Common myeloid progenitor, CD34-positive (primary cell): Measurements from ENCODE around the gene PIBF1. TPM values are rescaled to one million over a fixed set of nuclear protein-coding genes. Genes with fewer than 3 reads are reported as not detected.

Source experiments
- CTCF ChIA-PET: fragments of 350-600 bp; sonication (Branson Sonifier 250); formaldehyde crosslinking; loops from one replicate; lab custom pipeline; 2021; ENCODE audit warnings: antibody characterized with exemption; lab: Charles Lee
- POLR2A ChIA-PET: fragments of 350-600 bp; sonication (Branson Sonifier 250); formaldehyde crosslinking; loops from one replicate; lab custom pipeline; 2021; ENCODE audit warnings: antibody characterized with exemption; lab: Charles Lee
- DNase-seq, 3 donors: peaks; one replicate each; pipeline versions ENCODE4 v3.0.0 to v3.0.0-alpha.2; 2013
- H3K27ac ChIP-seq, 2 experiments: 1 replicate in 1 of 2; 2 replicates in 1 of 2; pipeline ENCODE4 v1.7.0; 2013; ENCODE audit warnings: inconsistent platforms in 2 of 2, low read length in 2 of 2, mild to moderate bottlenecking in 2 of 2, low read depth in 1 of 2, moderate library complexity in 1 of 2; ENCODE audit not compliant: severe bottlenecking in 2 of 2, insufficient read depth in 1 of 2, poor library complexity in 1 of 2
- H3K27me3 ChIP-seq, 5 experiments: replicated peaks in 2 of 5; 1 replicate in 3 of 5; 2 replicates in 2 of 5; pipeline versions ENCODE4 v1.6.1 to v1.7.0; 2013; ENCODE audit warnings: low read length in 4 of 5, mild to moderate bottlenecking in 2 of 5, moderate library complexity in 2 of 5, inconsistent platforms in 1 of 5; ENCODE audit not compliant: insufficient read depth in 5 of 5, control insufficient read depth in 4 of 5
- H3K36me3 ChIP-seq, 4 experiments: 1 replicate in 2 of 4; 2 replicates in 2 of 4; pipeline versions ENCODE4 v1.6.1 to v1.7.0; 2013; ENCODE audit warnings: low read length in 3 of 4, control low read depth in 1 of 4, mild to moderate bottlenecking in 1 of 4; ENCODE audit not compliant: control insufficient read depth in 4 of 4, insufficient read depth in 4 of 4
- H3K4me1 ChIP-seq, 4 experiments: 1 replicate in 3 of 4; 2 replicates in 1 of 4; pipeline versions ENCODE4 v1.6.1 to v1.7.1; 2013; ENCODE audit warnings: low read length in 3 of 4, mild to moderate bottlenecking in 3 of 4, control low read depth in 1 of 4, inconsistent platforms in 1 of 4, moderate library complexity in 1 of 4; ENCODE audit not compliant: control insufficient read depth in 4 of 4, insufficient read depth in 4 of 4; ENCODE audit errors: control extremely low read depth in 1 of 4
- H3K4me3 ChIP-seq, 7 experiments: 1 replicate in 4 of 7; 2 replicates in 3 of 7; pipeline versions ENCODE4 v1.5.1 to v1.7.0; 2013; ENCODE audit warnings: mild to moderate bottlenecking in 7 of 7, low read length in 6 of 7, moderate library complexity in 6 of 7, inconsistent platforms in 2 of 7, low read depth in 2 of 7, control low read depth in 1 of 7; ENCODE audit not compliant: insufficient read depth in 4 of 7, control insufficient read depth in 1 of 7; ENCODE audit errors: extremely low read depth in 1 of 7
- H3K9me3 ChIP-seq, 5 experiments: 1 replicate in 4 of 5; 2 replicates in 1 of 5; pipeline versions ENCODE4 v1.6.1 to v1.7.1; 2013; ENCODE audit warnings: low read length in 4 of 5, mild to moderate bottlenecking in 2 of 5, inconsistent platforms in 1 of 5, low read depth in 1 of 5, moderate library complexity in 1 of 5; ENCODE audit not compliant: control insufficient read depth in 4 of 5, insufficient read depth in 2 of 5; ENCODE audit errors: control extremely low read depth in 1 of 5
- WGBS: methylation state at CpG from one replicate; pipeline ENCODE4 v1.1.5; 2013; ENCODE audit not compliant: insufficient coverage; 5-methylcytosine and 5-hydroxymethylcytosine counted together
- polyA plus RNA-seq: library from polyadenylated mRNA; unstranded; fragments of 120-200 nt; gene quantifications from one replicate; pipeline ENCODE4 v1.2.1, GENCODE V29; 2013

Gene PIBF1, protein sequence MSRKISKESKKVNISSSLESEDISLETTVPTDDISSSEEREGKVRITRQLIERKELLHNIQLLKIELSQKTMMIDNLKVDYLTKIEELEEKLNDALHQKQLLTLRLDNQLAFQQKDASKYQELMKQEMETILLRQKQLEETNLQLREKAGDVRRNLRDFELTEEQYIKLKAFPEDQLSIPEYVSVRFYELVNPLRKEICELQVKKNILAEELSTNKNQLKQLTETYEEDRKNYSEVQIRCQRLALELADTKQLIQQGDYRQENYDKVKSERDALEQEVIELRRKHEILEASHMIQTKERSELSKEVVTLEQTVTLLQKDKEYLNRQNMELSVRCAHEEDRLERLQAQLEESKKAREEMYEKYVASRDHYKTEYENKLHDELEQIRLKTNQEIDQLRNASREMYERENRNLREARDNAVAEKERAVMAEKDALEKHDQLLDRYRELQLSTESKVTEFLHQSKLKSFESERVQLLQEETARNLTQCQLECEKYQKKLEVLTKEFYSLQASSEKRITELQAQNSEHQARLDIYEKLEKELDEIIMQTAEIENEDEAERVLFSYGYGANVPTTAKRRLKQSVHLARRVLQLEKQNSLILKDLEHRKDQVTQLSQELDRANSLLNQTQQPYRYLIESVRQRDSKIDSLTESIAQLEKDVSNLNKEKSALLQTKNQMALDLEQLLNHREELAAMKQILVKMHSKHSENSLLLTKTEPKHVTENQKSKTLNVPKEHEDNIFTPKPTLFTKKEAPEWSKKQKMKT
- polyA plus RNA-seq, result 30.9 TPM

DNA sequence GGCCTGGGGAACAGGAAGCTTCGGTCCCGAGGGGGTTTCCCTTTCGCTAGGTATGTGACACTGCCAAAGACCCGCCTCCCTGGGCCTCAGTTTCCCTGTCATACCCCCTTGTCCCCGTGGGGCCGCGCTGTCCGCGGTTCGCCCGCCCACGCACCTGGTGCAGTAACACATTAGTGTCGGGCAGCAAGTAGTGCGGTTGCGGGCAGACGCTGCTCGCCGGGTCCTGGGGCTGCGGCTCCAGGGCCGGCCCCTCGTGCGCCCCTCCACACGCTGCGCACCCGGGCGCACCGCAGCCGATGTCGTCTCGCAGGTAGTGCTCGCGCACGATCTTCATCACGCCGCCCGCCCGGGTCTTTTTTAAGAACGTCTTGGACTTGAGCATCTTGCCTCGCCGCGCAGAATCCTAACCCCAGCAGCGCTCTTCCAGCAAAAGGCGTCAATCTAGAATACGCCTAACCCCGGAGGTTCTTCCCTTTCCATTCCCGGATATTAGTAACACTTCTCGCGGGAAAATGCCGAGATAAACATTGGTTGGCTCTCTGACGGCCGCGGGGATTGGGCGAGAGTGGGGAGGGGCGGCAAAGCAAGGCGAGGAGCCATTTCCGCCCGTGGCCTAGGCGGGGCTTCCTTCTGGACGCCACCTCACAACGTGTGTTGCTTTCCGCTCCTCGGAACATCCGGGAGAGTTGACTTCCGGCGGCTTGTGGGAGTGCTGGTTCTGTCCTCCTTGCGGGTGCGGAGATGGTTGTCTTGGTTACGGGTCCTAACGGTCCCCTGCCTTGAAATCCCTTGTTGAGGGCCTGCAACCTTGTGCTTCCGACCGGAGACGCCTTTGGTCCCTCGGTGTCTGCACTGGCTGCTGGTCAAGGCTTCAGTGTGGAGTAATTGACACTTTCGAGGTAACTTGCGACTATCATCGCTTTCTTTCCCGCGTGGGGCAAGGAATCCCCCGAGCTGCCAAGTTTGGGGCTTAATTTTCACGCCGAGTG, at the start of gene PIBF1, which contains the start of gene DIS3:
Gene PIBF1 (plus strand): TSS at position 683 of the 989 bp plus-strand sequence. CDS start 1,337 bp downstream, outside the sequence.
Gene DIS3 (minus strand): TSS at position 450 of the 989 bp plus-strand sequence. CDS start 68 bp downstream, at position 382.
- ChIA-PET CTCF (no interaction called here), POLR2A (interaction anchor here (0.5 kb wide), 1 partner anchor 38 kb away, joined by 3 read pairs; no protein-coding TSS in a partner anchor)
- Histone ChIP-seq H3K36me3 (peaks cover 9 to 26% (median 19%) of the 10 kb centered on the region in 4 experiments), H3K27ac (peak within 1 kb of the TSS; percentile 93 to 96), H3K9me3 (no peaks in the 10 kb centered on the region), H3K27me3 (no peaks in the 10 kb centered on the region), H3K4me3 (peak within 1 kb of the TSS; percentile 86 to 99 (median 94)), H3K4me1 (peaks cover 15 to 37% (median 18%) of the 10 kb centered on the region in 4 experiments)
- peak; percentile 97 to 99 (median 98) for DNase-seq
- 0% methylated on average over 79 of the region's 81 CpGs for WGBS

DNA sequence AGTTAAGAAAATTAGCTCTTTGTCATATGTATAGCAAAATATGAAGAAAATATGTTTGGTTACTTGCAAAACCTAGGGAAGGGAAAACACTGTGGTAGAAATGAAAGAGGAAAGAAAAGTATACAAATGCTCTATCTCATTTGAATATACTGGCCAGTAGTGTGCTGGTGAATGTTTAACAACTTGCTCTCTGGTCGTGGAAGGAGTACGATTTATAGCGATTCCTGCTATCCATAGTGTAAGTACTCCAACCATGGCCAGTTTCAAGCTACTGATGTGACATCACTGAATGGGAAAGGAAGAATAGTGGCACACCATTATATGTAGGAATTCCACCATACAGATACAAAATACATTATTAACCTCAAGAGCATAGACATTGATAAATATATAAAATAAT, 44.9 kb upstream of the PIBF1 start:
- no peaks in the 10 kb centered on the region for H3K4me1 ChIP-seq
- peaks cover 24 to 55% (median 30%) of the 10 kb centered on the region in 4 experiments for H3K36me3 ChIP-seq
- no peak for DNase-seq
- H3K27me3 ChIP-seq, result no peaks in the 10 kb centered on the region
- WGBS, result no CpG with 5 or more reads among the region's 3 CpGs
- CTCF ChIA-PET, result no interaction called here
- H3K4me3 ChIP-seq, result no peak overlapping the region
- no peaks in the 10 kb centered on the region for H3K9me3 ChIP-seq
- H3K27ac ChIP-seq, result no peak overlapping the region
- POLR2A ChIA-PET, result no interaction called here

DNA sequence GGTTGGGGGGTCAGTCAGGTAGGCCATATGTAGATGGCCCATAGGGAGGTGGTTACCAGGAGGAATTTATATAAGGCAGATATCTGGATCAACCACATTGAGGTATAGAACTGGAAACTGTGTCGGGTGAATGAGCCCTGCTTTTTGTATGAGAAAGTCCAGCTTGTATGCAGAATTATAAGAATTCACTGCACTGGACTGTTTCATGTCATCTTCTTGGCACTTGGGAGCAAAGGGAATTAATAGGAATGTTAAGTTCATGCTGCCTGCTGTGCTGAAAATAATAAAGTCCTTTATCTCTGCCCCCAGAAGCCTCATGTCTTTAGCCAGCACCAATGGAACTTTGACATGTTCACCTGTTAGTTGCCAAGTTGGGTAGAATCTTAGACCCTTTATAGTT, 41.9 kb upstream of the PIBF1 start:
- H3K27ac ChIP-seq, result no peak overlapping the region
- DNase-seq, result no peak
- no peaks in the 10 kb centered on the region for H3K4me1 ChIP-seq
- peaks cover 14 to 59% (median 33%) of the 10 kb centered on the region in 4 experiments for H3K36me3 ChIP-seq
- no peaks in the 10 kb centered on the region for H3K27me3 ChIP-seq
- no peak overlapping the region for H3K4me3 ChIP-seq
- no peaks in the 10 kb centered on the region for H3K9me3 ChIP-seq
- WGBS, result 100% methylated on average over 1 of the region's 1 CpG
- ChIA-PET CTCF (no interaction called here), POLR2A (no interaction called here)

DNA sequence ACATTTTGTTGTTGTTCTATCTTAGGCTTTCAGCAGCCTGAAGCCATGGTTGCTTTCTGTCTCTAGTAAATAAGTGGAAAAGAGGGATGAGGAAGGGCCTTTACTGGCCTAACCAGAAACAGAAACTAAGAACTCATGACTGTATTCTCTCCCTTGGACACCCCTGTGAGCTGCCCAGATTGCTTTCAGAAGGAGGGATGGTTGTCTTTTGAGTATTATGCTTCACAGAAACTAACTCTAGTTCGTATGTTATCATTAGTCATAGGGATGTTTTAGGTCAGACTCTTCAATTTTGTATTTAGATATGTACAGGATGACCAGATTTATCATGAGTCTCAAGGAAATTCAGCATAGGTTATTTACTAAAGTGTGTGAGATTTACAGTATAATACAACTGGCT, 36.7 kb upstream of the PIBF1 start:
- DNase-seq, result no peak
- no peaks in the 10 kb centered on the region for H3K27me3 ChIP-seq
- no peaks in the 10 kb centered on the region for H3K9me3 ChIP-seq
- ChIA-PET CTCF (no interaction called here), POLR2A (no interaction called here)
- H3K4me1 ChIP-seq, result no peaks in the 10 kb centered on the region
- H3K36me3 ChIP-seq, result peaks cover 11 to 79% (median 43%) of the 10 kb centered on the region in 4 experiments
- 100% methylated on average over 1 of the region's 1 CpG for WGBS
- no peak overlapping the region for H3K4me3 ChIP-seq
- peak overlapping the region in 1 of 2 experiments; percentile 5 for H3K27ac ChIP-seq

DNA sequence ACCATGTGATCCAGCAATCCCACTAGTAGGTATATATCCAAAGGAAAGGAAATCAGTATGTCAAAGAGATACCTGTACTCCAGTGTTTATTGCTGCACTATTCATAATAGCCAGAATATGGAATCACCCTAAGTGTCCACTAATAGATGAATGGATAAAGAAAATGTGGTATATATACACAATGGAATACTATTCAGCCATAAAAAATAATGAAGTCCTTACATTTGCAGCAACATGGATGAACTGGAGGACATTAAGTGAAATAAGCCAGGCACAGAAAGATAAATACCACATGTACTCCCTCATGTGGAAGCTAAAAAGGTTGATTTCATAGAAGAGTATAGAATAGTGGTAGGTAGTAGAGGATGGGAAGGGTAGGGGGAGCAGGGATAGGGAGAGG, 30.7 kb upstream of the PIBF1 start:
- no peaks in the 10 kb centered on the region for H3K4me1 ChIP-seq
- H3K4me3 ChIP-seq, result no peak overlapping the region
- no peak overlapping the region for H3K27ac ChIP-seq
- no peak for DNase-seq
- H3K36me3 ChIP-seq, result peaks cover 28 to 84% (median 63%) of the 10 kb centered on the region in 4 experiments
- ChIA-PET CTCF (interaction anchor here (0.6 to 1.6 kb wide), 5 partner anchors 10 to 47 kb away, joined by 3 to 4 read pairs (median 3); no protein-coding TSS in a partner anchor), POLR2A (no interaction called here)
- no peaks in the 10 kb centered on the region for H3K27me3 ChIP-seq
- H3K9me3 ChIP-seq, result peaks cover 0 to 2% (median 0%) of the 10 kb centered on the region in 5 experiments

DNA sequence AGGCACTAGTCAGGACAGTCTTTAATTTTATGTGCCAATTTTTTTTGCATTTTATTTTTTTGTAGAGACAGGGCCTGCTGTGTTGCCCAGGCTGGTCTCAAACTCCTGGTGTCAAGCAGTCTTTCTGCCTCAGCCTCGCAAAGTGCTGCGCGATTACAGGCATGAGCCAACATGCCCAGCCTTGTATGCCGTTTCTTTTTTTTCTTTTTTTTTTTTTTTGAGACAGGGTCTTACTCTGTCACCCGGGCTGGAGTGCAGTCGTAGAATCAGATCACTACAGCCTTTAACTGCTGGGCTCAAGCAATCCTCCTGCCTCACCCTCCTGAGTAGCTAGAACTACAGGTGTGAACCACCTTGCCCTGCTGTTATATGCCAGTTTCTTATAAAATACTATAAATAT, 27.8 kb upstream of the PIBF1 start:
- no peak for DNase-seq
- WGBS, result 97% methylated on average over 6 of the region's 6 CpGs
- Histone ChIP-seq H3K27ac (no peak overlapping the region), H3K4me3 (no peak overlapping the region), H3K27me3 (no peaks in the 10 kb centered on the region), H3K36me3 (peaks cover 34 to 86% (median 60%) of the 10 kb centered on the region in 4 experiments), H3K4me1 (no peaks in the 10 kb centered on the region), H3K9me3 (peaks cover 0 to 2% (median 0%) of the 10 kb centered on the region in 5 experiments)
- ChIA-PET POLR2A (no interaction called here), CTCF (no interaction called here)
